HG03571 (cell line): Measurements from ENCODE around the gene PRR29.
A peak's percentile ranks its signal among the peaks of the same experiment; 100 is the strongest.

Experiments used
- ATAC-seq: cut with Tn5 transposase; IDR thresholded peaks from one replicate; pipeline ENCODE4 v1.9.1; 2021; ENCODE audit not compliant: unreplicated experiment

The PRR29 gene

GRCh38 chr17:64009571-64010402, 11.6 kb downstream of the PRR29 start:
- no peak for ATAC-seq

- ATAC-seq, result no peak
These were observed 17.3 kb downstream of the PRR29 start for GRCh38 chr17:64015447-64015846.

- no peak for ATAC-seq
These were observed 18.2 kb downstream of the PRR29 start for GRCh38 chr17:64016231-64016784.

- ATAC-seq, result no peak
These were observed 18.8 kb downstream of the PRR29 start for GRCh38 chr17:64016974-64017373.

GRCh38 chr17:64017381-64017980, 19.3 kb downstream of the PRR29 start:
- ATAC-seq, result no peak

- peak; percentile 11 for ATAC-seq
These were observed 21.4 kb downstream of the PRR29 start for GRCh38 chr17:64019551-64019961.

- peak; percentile 58 for ATAC-seq
These were observed 22.1 kb downstream of the PRR29 start, which contains the start of gene ICAM2 for GRCh38 chr17:64020056-64020766. Gene ICAM2 (minus strand): TSS chr17:64020633. CDS start chr17:64006691, 13,942 bp downstream.

GRCh38 chr17:64022611-64023063, 24.5 kb downstream of the PRR29 start:
- ATAC-seq, result no peak

- no peak for ATAC-seq
These were observed 26.1 kb downstream of the PRR29 start for GRCh38 chr17:64024215-64024654.

GRCh38 chr17:64024781-64025731, 26.9 kb downstream of the PRR29 start:
- ATAC-seq, result no peak

- ATAC-seq, result peak; percentile 67
These were observed 27.7 kb downstream of the PRR29 start for GRCh38 chr17:64025732-64026294.

- no peak for ATAC-seq
These were observed 30.8 kb downstream of the PRR29 start for GRCh38 chr17:64028874-64029464.

GRCh38 chr17:64032081-64032480, 33.9 kb downstream of the PRR29 start:
- ATAC-seq, result no peak

- no peak for ATAC-seq
These were observed 38.2 kb downstream of the PRR29 start for GRCh38 chr17:64036198-64036922.

GRCh38 chr17:64037180-64037579, 39.0 kb downstream of the PRR29 start:
- no peak for ATAC-seq

GRCh38 chr17:64037802-64038201, 39.7 kb downstream of the PRR29 start:
- ATAC-seq, result no peak

GRCh38 chr17:64038331-64039105, 40.4 kb downstream of the PRR29 start:
- ATAC-seq, result no peak

- no peak for ATAC-seq
These were observed 40.9 kb downstream of the PRR29 start for GRCh38 chr17:64039106-64039400.
